HS-27A (cell line): Measurements from ENCODE around the gene DARS1.
"Not testable (repeated sequence)": the region's sequence is repeated elsewhere in the genome, so short reads cannot be mapped to it uniquely, and the experiment has no call there.

Experiments
- DNase-seq: peaks from one replicate; pipeline ENCODE4 v3.0.0-alpha.2; 2012; ENCODE audit warnings: low read depth, missing footprints

Gene DARS1

DNA sequence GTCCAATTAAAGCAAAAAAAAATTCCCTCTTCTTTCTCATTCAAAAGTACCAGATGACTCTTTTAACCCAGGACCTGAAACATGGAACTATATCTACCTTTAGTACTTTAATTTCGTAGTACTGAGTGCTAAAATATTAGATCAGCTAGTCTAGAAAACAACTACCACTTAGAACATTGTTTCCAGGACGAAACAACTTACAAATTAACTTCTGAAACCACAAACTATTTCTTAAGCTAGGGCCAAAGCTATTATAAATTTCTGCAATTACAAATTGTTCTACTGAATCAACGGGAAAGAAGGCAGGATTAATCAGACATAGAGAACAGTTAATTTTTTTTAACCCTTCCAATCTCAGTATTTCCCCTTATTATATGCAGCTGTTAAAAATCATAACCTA is 39.9 kb downstream of the DARS1 start:
- DNase-seq: no peak

DNA sequence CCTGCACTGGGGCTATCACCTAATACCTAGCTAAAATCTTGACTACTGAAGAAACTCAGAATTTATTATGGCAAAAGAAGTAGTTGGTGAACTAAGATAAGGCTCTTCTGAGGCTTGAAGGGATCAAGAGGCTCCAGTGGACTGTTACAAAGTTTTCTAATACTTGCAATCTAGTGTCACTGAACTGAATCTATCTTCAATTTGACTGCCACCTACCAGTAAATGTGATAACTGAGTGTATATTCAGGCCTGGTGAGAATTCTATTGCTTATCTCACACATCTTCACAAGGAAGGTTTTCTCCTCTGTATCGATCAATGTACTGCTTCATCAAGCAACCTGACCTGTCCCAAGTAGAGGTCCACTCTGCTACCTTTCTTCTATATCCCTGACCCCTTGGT is 40.8 kb downstream of the DARS1 start:
- no peak for DNase-seq

DNA sequence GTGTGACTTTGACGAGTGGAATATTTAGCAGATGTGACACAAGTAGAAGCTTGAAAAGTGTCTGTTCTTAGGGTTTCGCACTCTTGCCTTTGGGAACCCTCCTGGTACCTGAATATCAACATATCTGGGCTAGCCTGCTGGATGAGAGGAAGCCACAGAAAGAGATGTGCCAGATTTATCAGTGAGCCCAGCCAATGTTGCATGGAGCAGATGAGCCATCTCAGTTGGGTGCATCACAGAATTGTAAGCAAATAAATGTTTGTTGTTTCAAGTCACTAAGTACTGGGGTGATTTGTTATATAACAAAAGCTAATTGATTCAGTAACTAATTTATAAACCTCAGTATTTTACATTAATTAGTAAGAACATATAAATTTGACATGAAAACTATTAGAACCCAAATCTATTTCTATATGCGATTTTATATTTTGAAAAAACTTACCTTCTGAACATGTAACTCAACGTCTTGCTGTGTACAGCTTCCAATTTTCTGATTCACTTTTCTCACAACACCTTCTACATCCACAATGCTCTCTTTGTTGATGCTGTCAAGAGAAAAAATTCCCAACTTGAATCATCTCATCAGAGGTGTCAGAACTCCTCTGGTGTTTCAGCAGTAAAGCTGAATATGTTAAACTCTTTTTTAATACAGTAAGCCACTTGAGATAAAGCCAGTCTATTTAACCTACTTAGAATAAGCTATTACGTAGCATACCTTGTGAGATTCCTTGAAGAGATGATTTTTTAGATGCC is 42.3 kb downstream of the DARS1 start:
- no peak for DNase-seq

DNA sequence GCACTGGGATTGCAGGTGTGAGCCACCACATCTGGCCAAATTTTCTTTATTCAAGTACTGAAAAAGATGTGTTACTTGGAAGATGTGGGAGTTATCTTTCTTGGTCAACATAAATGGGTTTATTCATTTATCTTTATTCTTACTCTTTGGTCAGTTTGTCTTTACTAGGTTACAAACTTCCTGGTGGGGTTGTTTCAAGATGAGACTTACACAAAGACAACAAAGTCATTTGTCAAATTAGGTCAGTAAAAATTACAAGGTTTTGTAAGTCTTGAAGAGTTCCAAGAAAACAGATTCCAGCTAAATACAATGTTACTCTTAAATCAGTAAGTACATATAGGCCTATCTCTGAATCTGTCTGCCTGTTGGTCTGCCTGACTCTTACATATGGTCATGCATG is 48.9 kb downstream of the DARS1 start:
- no peak for DNase-seq

DNA sequence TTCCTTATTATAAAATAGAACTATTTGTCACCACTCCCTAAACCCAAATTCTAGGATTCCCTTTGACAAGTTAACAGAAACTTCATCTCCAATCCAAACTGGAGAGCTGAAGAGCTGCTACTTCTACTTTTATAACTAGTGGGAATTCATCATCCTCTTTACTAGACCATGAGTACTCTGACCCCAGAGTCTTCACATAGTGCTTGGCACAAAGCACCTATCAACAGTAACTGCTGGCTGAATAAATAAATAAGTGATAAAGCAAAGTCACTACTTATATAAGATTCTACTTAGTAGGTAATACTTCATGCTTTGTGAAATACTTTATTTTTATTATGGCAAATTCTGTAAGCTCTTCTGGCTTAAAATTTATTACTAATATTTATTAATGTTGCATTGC is 49.5 kb downstream of the DARS1 start:
- DNase-seq: no peak

DNA sequence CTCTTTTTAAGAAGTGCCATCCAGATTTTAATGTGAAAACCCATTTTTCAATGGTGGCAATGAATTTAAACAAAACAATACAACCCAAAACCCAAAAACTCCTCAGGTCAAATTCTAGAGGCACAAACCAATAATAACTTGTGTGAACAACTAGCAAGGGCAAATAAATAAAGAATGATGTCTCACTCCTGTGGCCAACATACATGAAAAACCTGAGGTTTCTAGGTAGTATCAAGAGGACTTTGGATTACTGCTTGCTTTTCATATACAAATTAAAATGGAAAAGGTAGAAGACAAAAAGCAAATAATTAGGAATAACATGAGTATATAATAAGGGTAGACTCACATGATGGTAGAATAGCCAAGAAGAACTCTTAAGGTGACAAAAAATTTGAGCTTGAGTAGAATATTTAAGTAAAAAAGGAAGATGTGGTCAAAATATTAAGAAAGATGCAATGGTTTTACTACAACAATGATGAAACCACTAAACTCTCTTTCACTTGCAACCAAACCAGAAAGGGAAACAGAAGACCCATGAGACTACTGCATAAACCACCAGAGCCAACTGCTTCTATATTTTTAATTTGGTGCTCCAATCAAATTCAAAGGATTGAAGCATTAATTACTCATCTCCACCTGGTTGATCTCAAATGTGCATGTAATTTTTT is 53.5 kb downstream of the DARS1 start:
- no peak for DNase-seq

DNA sequence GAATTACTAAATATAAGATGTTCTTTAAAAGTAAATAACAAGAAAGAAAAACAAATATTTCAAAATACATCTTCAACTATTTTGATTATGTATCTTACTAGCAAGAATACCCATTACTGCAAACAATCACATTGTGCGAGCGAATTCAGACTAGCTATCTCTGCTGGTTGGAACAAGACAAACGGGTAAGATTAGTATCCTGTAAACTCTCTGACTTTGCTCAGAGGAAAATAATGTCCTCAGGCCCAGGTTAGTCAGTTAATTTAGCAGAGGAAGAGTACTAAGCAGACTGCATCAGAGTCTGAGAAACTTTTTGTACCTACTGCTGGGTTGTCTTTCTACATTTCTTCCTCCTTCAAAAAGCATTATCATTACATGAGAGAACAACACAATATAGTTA is 58.8 kb downstream of the DARS1 start:
- no peak for DNase-seq

DNA sequence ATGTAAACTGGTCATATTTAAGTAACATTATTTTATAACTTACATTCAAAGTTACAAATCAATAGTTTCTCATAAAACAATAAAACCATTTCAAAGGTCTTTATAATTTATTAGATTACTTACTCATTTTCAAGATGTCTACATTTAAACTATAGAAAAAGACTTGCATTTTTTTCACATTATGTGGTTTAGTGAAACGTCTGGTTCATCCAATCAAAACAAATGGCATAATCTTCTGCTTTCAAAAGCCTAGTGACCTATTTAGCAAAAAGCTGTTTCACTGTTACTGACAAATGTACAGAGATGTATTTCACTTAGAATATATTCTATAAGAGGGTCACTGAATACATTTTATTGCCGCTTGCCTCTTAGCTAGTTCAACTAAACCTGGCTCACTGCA is 59.9 kb downstream of the DARS1 start:
- DNase-seq: no peak

DNA sequence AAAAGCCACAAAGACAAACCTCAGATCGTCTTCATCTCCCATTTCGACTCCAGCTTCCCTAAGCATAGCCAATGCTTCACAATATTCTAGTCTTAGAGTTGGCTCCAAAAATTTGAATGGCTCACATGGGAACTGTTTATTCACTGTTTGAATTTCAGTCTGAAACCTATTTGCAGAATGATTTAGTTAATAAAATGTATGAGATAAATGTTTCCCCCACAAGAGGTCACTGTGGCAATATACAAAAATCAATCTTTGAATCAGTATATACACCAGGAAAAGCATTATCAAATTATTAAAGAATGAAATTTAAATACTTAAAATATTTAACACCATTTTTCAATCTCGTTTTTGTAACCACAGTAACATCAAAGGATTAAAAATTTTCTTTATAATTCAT is 69.2 kb downstream of the DARS1 start:
- peak; percentile 31 for DNase-seq

DNA sequence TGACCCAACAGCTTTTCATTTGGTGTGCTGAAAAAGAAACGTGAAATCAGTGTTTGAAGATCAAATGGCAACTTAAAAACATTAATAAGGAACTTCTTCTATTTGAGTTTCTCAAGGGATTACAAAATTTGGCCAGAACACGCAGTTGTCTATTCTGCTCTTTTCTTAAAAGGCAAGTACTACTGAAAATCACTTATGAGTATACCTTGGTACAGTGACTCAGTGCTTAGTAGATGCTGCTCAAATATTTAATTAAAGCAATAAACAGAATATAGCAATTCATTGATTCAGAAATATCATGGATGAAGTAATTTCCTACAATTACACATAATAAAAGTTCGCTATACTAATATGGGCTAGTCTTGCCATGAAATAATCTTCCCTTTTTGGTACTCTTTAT is 70.9 kb downstream of the DARS1 start:
- DNase-seq: no peak

DNA sequence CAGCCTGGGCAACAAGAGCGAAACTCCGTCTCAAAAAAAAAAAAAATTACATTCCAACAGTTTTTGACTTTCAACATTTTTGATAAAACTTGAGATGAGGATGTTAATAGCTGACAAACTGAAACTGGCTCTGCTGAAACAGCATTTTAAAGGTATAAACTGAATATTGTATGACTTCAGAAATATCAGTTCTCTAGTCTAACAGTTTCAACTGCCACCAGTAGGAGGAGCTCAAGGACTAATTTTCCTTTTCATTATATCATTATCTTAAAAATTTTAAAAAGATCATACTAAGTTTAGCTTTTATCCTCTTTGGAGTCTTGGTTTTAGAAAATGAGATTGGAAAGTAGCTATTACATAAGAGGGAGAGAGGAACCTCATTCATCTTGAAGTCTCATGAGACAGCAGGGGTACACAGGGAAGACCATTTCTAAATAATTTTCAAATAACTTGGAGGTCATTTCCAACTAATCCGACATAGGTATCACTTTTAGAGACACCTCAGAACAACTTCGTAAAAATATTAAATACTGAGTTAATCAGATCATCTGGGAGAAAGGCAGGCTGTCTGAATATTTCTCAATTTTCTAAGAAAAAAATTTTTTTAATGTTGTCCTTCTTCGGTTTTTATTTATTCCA is 71.6 kb downstream of the DARS1 start:
- peak; percentile 41 for DNase-seq

DNA sequence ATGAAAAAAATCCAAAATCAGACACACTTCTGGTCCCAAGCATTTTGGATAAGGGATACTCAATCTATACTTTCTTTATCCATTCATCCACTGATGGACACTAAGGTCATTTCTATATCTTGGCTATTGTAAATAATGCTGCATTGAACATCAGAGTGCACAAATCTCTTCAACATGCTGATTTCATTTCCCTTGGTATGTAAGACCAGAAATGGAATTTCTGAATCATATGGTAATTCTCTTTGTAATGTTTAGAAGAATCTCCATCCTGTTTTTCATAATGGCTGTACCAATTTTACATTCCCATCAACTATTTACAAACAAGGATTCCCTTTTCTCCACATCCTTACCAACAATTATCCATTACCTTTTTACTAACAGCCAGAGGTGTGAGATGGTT is 75.5 kb downstream of the DARS1 start:
- DNase-seq: no peak

DNA sequence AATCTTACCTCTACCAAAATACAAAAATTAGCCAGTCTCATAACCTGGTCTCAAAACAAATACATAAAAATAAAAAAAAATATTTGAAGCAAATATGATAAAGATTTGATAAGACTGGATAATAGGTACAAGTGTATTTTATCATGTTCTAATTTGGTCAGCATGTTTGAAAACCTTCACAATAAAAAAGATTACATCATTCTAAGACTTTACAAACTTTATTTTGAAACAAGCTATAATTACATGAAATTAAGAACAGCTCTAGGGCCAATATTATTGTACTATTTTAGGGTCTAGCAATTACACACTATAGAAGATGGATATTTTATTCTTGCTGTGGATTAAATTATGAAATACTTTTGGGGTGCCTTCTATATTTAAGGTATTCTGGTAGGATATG is 79.7 kb downstream of the DARS1 start:
- DNase-seq: no peak

DNA sequence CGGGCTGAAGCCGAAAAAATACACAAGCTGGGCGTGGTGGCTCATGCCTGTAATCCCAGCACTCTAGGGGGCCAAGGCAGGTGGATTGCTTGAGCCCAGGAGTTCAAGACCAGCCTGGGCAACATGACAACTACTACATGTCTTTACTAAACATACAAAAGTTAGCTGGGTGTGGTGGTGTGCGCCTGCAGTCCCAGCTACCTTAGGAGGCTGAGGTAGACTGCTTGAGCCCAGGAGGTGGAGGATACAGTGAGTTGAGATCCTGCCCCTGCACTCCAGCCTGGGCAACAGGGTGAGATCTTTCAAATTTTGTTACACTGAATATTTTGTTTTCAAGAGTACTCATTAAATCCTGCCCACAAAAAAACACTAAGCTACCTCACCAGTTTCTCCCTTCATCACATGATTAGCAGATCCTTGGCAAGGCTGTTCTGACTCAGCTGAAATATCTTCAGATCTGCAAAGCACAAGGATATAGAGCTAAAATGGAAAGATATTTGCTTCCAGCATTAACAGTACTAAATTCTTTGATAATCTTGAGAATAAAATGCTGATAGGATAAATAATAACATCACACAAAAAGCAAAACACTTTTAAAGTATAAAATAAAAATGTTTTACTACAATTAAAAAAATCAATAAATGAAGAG is 81.0 kb downstream of the DARS1 start:
- no peak for DNase-seq

DNA sequence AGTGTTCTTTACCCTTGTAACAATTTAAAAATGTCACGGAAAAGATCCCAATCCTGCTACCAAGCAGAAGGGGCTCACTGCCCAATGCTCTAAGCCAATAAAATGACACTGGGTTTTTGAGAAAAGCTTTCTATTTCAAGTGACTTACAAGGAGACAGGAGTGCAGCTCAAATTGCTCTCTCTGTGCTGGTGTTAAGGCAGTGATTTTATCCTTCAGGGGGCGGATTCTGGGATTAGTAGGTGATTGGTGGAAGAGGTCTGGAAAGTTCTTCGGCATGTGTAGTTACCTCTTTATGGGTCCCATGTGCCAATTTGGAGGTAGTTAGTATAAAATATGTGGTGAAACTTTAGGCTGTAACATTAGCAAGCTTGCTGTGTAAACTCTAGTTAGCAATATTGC is 81.8 kb downstream of the DARS1 start:
- DNase-seq: no peak

DNA sequence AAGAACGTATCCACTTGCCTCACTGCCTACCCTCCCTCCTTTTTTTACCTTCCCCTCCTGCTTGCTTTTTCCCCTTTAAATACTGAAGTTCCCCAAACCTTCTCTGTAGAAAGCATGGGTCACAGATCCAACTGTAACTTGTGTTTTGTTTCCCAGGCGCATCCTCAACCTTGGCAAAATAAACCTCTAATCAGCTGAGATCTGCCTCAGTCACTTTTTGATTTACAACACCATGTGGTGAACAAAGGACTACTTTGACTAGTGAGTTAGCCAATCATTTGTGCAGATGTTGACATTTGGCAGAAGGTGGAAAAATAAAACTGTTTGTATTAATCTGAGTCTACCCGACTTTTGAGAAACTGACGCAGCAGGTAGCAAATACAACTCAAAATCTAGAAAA is 85.9 kb downstream of the DARS1 start:
- no peak for DNase-seq

DNA sequence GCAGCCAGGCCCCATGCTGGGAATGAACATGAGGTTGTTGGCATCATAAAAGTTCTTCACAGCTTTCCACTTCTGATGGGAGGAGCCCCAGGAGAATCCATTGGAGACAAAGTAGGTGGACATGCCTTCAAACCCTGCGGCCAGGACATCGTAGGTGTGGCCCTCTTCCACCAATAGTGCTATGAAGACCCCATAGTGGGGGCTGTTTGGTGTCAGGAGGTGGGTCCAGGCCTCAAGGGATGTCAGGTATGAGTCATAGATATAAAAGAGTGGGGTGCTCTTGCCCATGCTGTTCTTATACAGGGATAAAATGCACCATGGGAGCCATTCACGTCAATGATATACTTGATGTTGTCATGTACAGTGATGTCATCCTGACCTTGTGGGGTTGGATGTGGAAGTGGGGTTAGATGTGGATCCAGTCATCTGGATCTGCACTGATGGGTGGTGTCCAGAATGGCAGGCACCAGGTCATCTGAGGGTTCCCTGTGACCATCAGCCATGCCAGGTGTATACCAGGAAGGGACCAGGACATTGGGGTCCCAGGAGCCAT is 87.1 kb downstream of the DARS1 start:
- DNase-seq: no peak

DNA sequence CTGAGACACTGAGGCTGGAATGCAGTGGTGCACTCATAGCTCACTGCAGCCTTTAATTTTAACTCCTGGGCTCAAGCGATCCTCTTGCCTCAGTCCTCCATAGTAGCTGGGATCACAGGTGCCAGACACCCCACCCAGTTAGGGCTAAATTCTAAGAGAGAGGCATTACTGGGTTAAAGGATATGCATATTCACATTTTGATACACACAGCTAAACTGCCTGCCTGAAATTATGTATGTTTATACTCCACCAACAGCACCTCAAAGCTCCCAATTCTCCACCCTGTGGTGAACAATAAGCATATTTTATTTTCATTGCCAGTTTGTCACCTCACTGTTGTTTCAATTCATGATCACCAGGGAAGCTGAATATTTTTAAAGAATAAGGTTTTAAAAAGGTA is 90.5 kb downstream of the DARS1 start:
- DNase-seq: no peak

DNA sequence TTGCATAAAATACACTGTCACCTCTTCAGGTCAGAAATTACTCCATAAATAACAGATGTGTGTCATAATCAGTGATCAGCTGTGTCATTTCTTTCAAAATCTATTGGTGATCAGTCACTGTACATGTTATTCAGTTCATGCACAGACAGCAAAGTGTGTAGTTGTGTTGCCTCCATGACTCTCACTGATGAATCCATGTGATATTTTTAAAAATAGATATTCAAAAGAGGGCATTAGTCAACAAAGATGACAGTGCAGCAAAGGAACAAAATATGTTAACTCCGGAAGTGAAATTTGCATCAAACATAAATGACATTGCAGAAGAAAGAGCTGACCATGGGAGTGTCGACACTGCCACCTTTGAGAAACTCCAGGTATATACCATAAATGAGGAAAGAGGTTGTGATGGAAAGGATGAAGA is 92.0 kb downstream of the DARS1 start:
- DNase-seq: no peak

DNA sequence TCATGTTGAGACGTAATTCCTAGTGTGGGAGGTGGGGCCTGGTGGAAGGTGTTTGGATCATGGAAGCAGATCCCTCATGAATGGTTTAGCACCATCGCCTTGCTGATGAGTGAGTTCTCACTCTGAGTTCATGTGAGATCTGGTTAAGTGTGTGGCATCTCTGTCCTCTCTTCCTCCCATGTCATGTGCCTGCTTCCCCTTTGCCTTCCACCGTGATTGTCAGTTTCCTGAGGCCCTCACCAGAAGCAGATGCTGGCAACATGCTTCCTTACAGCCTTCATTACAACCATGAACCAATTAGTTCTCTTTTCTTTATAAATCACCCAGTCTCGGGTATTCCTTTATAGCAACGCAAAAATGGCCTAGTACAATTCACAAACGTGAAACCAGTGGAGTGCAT is 94.6 kb downstream of the DARS1 start:
- no peak for DNase-seq

DNA sequence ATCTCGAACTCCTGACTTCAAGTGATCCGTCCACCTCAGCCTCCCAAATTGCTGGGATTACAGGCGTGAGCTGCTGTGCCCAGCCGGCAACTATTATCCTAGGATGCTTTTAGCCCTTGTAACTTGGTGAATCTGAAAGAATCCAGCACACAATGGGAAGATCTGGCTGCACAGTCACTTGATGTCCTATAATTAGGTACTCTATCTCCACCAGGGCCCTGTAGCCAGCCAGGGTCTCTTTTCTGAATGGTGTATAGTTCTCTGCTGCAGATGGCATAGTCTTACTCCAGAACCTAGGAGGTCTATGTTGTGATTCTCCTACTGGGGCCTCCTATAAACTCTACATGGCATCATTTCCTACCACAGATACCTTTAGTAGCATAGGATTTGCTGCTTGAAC is 95.3 kb downstream of the DARS1 start:
- no peak for DNase-seq

DNA sequence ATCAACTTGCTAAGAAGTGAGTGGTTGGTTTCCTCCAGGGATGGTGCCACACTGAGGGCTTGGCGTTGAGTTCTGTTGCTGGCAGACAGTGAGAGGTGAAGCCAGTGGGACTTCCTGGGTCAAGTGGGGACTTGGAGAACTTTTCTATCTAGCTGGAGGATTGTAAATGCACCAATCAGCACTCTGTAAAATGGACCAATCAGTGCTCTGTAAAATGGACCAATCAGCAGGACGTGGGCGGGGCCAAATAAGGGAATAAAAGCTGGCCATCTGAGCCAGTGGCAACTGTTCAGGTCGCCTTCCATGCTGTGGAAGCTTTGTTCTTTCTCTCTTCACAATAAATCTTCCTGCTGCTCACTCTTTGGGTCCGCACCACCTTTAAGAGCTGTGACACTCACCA is 96.8 kb downstream of the DARS1 start:
- not testable (repeated sequence) for DNase-seq

DNA sequence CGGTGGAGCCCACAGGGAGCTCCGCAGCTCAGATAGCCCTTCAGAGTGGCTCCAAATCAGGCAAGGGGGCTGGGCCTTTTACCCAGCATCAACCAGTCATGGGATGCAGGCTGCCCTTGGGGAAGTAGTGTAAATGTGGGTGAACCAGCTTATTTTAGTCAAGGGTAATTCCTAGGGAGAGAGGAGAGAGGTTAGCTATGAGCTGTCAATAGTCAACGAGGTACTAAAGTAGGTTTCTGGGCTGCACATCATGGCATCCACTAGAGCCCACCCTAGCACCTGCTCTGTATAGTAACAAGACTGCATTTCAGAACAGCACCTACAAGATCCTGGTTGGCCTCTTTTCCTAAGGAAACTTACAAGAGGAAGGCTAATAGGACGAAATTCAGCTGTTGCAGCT is 99.7 kb downstream of the DARS1 start:
- no peak for DNase-seq
